Measurements from ENCODE around the gene CALN1.

Gene CALN1

GRCh38 chr7:72326811-72327210 lies 85.3 kb downstream of the CALN1 start:
- H3K4me1 ChIP-seq (ENCODE audit: control insufficient read depth, insufficient read depth, low read length) = no peaks in the 10 kb centered on the region
- no peak for DNase-seq (ENCODE audit: low read depth, low spot score)
- no peaks in the 10 kb centered on the region for H3K9me3 ChIP-seq (ENCODE audit: control insufficient read depth, insufficient read depth, low read length)
- H3K27me3 ChIP-seq (ENCODE audit: control insufficient read depth, insufficient read depth, low read length) = no peaks in the 10 kb centered on the region
- no peaks in the 10 kb centered on the region for H3K36me3 ChIP-seq (ENCODE audit: control insufficient read depth, insufficient read depth, low read length)
- H3K27ac ChIP-seq (ENCODE audit: low read length) = no peak overlapping the region
- no peak overlapping the region for H3K4me3 ChIP-seq (ENCODE audit: low read length)

- H3K4me3 ChIP-seq (ENCODE audit: low read length) = no peak overlapping the region
- H3K4me1 ChIP-seq (ENCODE audit: control insufficient read depth, insufficient read depth, low read length) = no peaks in the 10 kb centered on the region
- no peak for DNase-seq (ENCODE audit: low read depth, low spot score)
- no peaks in the 10 kb centered on the region for H3K36me3 ChIP-seq (ENCODE audit: control insufficient read depth, insufficient read depth, low read length)
- no CpG with 5 or more reads among the region's 4 CpGs for whole genome bisulfite sequencing (ENCODE audit: insufficient coverage, insufficient read length)
- H3K27ac ChIP-seq (ENCODE audit: low read length) = no peak overlapping the region
- H3K27me3 ChIP-seq (ENCODE audit: control insufficient read depth, insufficient read depth, low read length) = no peaks in the 10 kb centered on the region
- no peaks in the 10 kb centered on the region for H3K9me3 ChIP-seq (ENCODE audit: control insufficient read depth, insufficient read depth, low read length)
These were observed 85.8 kb downstream of the CALN1 start for GRCh38 chr7:72326365-72326764.

- H3K9me3 ChIP-seq (ENCODE audit: control insufficient read depth, insufficient read depth, low read length) = no peaks in the 10 kb centered on the region
- no peak for DNase-seq (ENCODE audit: low read depth, low spot score)
- no peaks in the 10 kb centered on the region for H3K27me3 ChIP-seq (ENCODE audit: control insufficient read depth, insufficient read depth, low read length)
- no peak overlapping the region for H3K27ac ChIP-seq (ENCODE audit: low read length)
- no peaks in the 10 kb centered on the region for H3K4me1 ChIP-seq (ENCODE audit: control insufficient read depth, insufficient read depth, low read length)
- no peak overlapping the region for H3K4me3 ChIP-seq (ENCODE audit: low read length)
- WGBS (ENCODE audit: insufficient coverage, insufficient read length) = no CpG with 5 or more reads among the region's 5 CpGs
- no peaks in the 10 kb centered on the region for H3K36me3 ChIP-seq (ENCODE audit: control insufficient read depth, insufficient read depth, low read length)
These were observed 86.6 kb downstream of the CALN1 start for GRCh38 chr7:72325561-72325960.

- H3K27me3 ChIP-seq (ENCODE audit: control insufficient read depth, insufficient read depth, low read length) = no peaks in the 10 kb centered on the region
- no CpG with 5 or more reads among the region's 7 CpGs for WGBS (ENCODE audit: insufficient coverage, insufficient read length)
- H3K9me3 ChIP-seq (ENCODE audit: control insufficient read depth, insufficient read depth, low read length) = no peaks in the 10 kb centered on the region
- H3K4me3 ChIP-seq (ENCODE audit: low read length) = no peak overlapping the region
- no peaks in the 10 kb centered on the region for H3K4me1 ChIP-seq (ENCODE audit: control insufficient read depth, insufficient read depth, low read length)
- no peak overlapping the region for H3K27ac ChIP-seq (ENCODE audit: low read length)
- no peaks in the 10 kb centered on the region for H3K36me3 ChIP-seq (ENCODE audit: control insufficient read depth, insufficient read depth, low read length)
- DNase-seq (ENCODE audit: low read depth, low spot score) = no peak
These were observed 90.5 kb downstream of the CALN1 start for GRCh38 chr7:72321637-72322036.

- no peak overlapping the region for H3K4me3 ChIP-seq (ENCODE audit: low read length)
These were observed 91.1 kb downstream of the CALN1 start for GRCh38 chr7:72321081-72321480.

GRCh38 chr7:72317341-72317740 lies 94.8 kb downstream of the CALN1 start:
- no peak for DNase-seq (ENCODE audit: low read depth, low spot score)
- H3K36me3 ChIP-seq (ENCODE audit: control insufficient read depth, insufficient read depth, low read length) = no peaks in the 10 kb centered on the region
- no peaks in the 10 kb centered on the region for H3K4me1 ChIP-seq (ENCODE audit: control insufficient read depth, insufficient read depth, low read length)
- no CpG with 5 or more reads among the region's 2 CpGs for WGBS (ENCODE audit: insufficient coverage, insufficient read length)
- no peak overlapping the region for H3K27ac ChIP-seq (ENCODE audit: low read length)
- H3K9me3 ChIP-seq (ENCODE audit: control insufficient read depth, insufficient read depth, low read length) = no peaks in the 10 kb centered on the region
- H3K4me3 ChIP-seq (ENCODE audit: low read length) = no peak overlapping the region
- H3K27me3 ChIP-seq (ENCODE audit: control insufficient read depth, insufficient read depth, low read length) = no peaks in the 10 kb centered on the region

More at GRCh38 chr7:72321081-72321480, 91.1 kb downstream of the CALN1 start:
- Histone ChIP-seq H3K27me3 (ENCODE audit: control insufficient read depth, insufficient read depth, low read length) (no peaks in the 10 kb centered on the region), H3K27ac (ENCODE audit: low read length) (no peak overlapping the region), H3K4me1 (ENCODE audit: control insufficient read depth, insufficient read depth, low read length) (no peaks in the 10 kb centered on the region), H3K9me3 (ENCODE audit: control insufficient read depth, insufficient read depth, low read length) (no peaks in the 10 kb centered on the region), H3K36me3 (ENCODE audit: control insufficient read depth, insufficient read depth, low read length) (no peaks in the 10 kb centered on the region)
- DNase-seq (ENCODE audit: low read depth, low spot score) = no peak
- no CpG with 5 or more reads among the region's 8 CpGs for WGBS (ENCODE audit: insufficient coverage, insufficient read length)

GRCh38 chr7:72316148-72316547 lies 96.0 kb downstream of the CALN1 start:
- Histone ChIP-seq H3K27ac (ENCODE audit: low read length) (no peak overlapping the region), H3K9me3 (ENCODE audit: control insufficient read depth, insufficient read depth, low read length) (no peaks in the 10 kb centered on the region), H3K4me3 (ENCODE audit: low read length) (no peak overlapping the region), H3K4me1 (ENCODE audit: control insufficient read depth, insufficient read depth, low read length) (no peaks in the 10 kb centered on the region), H3K27me3 (ENCODE audit: control insufficient read depth, insufficient read depth, low read length) (no peaks in the 10 kb centered on the region), H3K36me3 (ENCODE audit: control insufficient read depth, insufficient read depth, low read length) (no peaks in the 10 kb centered on the region)
- 100% methylated on average over 1 of the region's 6 CpGs for WGBS (ENCODE audit: insufficient coverage, insufficient read length)
- no peak for DNase-seq (ENCODE audit: low read depth, low spot score)

- H3K4me1 ChIP-seq (ENCODE audit: control insufficient read depth, insufficient read depth, low read length) = no peaks in the 10 kb centered on the region
- H3K27ac ChIP-seq (ENCODE audit: low read length) = no peak overlapping the region
- no peaks in the 10 kb centered on the region for H3K9me3 ChIP-seq (ENCODE audit: control insufficient read depth, insufficient read depth, low read length)
- no peak for DNase-seq (ENCODE audit: low read depth, low spot score)
- no CpG with 5 or more reads among the region's 5 CpGs for whole genome bisulfite sequencing (ENCODE audit: insufficient coverage, insufficient read length)
- no peak overlapping the region for H3K4me3 ChIP-seq (ENCODE audit: low read length)
- no peaks in the 10 kb centered on the region for H3K36me3 ChIP-seq (ENCODE audit: control insufficient read depth, insufficient read depth, low read length)
- no peaks in the 10 kb centered on the region for H3K27me3 ChIP-seq (ENCODE audit: control insufficient read depth, insufficient read depth, low read length)
These were observed 98.2 kb downstream of the CALN1 start for GRCh38 chr7:72313906-72314305.

GRCh38 chr7:72310301-72310700 lies 101.8 kb downstream of the CALN1 start:
- H3K9me3 ChIP-seq (ENCODE audit: control insufficient read depth, insufficient read depth, low read length) = no peaks in the 10 kb centered on the region
- H3K27ac ChIP-seq (ENCODE audit: low read length) = no peak overlapping the region
- no CpG with 5 or more reads among the region's 4 CpGs for WGBS (ENCODE audit: insufficient coverage, insufficient read length)
- no peak overlapping the region for H3K4me3 ChIP-seq (ENCODE audit: low read length)
- no peaks in the 10 kb centered on the region for H3K36me3 ChIP-seq (ENCODE audit: control insufficient read depth, insufficient read depth, low read length)
- H3K4me1 ChIP-seq (ENCODE audit: control insufficient read depth, insufficient read depth, low read length) = no peaks in the 10 kb centered on the region
- no peaks in the 10 kb centered on the region for H3K27me3 ChIP-seq (ENCODE audit: control insufficient read depth, insufficient read depth, low read length)
- no peak for DNase-seq (ENCODE audit: low read depth, low spot score)

- H3K9me3 ChIP-seq (ENCODE audit: control insufficient read depth, insufficient read depth, low read length) = no peaks in the 10 kb centered on the region
- no peaks in the 10 kb centered on the region for H3K36me3 ChIP-seq (ENCODE audit: control insufficient read depth, insufficient read depth, low read length)
- H3K27ac ChIP-seq (ENCODE audit: low read length) = no peak overlapping the region
- H3K4me1 ChIP-seq (ENCODE audit: control insufficient read depth, insufficient read depth, low read length) = 0 out of 2 replicates have a peak, but pooled peaks cover 1% of the 10 kb centered on the region
- no peak for DNase-seq (ENCODE audit: low read depth, low spot score)
- no peaks in the 10 kb centered on the region for H3K27me3 ChIP-seq (ENCODE audit: control insufficient read depth, insufficient read depth, low read length)
- no peak overlapping the region for H3K4me3 ChIP-seq (ENCODE audit: low read length)
- WGBS (ENCODE audit: insufficient coverage, insufficient read length) = no CpG with 5 or more reads among the region's 9 CpGs
These were observed 102.7 kb downstream of the CALN1 start for GRCh38 chr7:72309476-72309875.

GRCh38 chr7:72308986-72309385 lies 103.2 kb downstream of the CALN1 start:
- Histone ChIP-seq H3K4me3 (ENCODE audit: low read length) (no peak overlapping the region), H3K9me3 (ENCODE audit: control insufficient read depth, insufficient read depth, low read length) (no peaks in the 10 kb centered on the region), H3K27ac (ENCODE audit: low read length) (no peak overlapping the region), H3K36me3 (ENCODE audit: control insufficient read depth, insufficient read depth, low read length) (no peaks in the 10 kb centered on the region), H3K27me3 (ENCODE audit: control insufficient read depth, insufficient read depth, low read length) (no peaks in the 10 kb centered on the region), H3K4me1 (ENCODE audit: control insufficient read depth, insufficient read depth, low read length) (0 out of 2 replicates have a peak, but pooled peaks cover 1% of the 10 kb centered on the region)
- DNase-seq (ENCODE audit: low read depth, low spot score) = no peak
- WGBS (ENCODE audit: insufficient coverage, insufficient read length) = no CpG with 5 or more reads among the region's 2 CpGs

Measured in iPS DF 6.9 (cell line).